Hepatocyte (in vitro differentiated cells): ENCODE results near the gene KCNK4. TPM values are rescaled to one million over a fixed set of nuclear protein-coding genes. Genes with fewer than 3 reads are reported as not detected.
A peak's percentile ranks its signal among the peaks of the same experiment; 100 is the strongest.

ENCODE experiments used
- DNase-seq: peaks from one replicate; pipeline ENCODE4 v3.0.0-alpha.2; 2016; ENCODE audit warnings: low spot score
- H2AFZ ChIP-seq: fragments of 200-600 bp; sonication (generic); 2 replicates; pipeline ENCODE4 v1.6.0; 2016; ENCODE audit warnings: antibody characterized with exemption, mild to moderate bottlenecking
- H3K27ac ChIP-seq: fragments of 200-600 bp; sonication (generic); 2 replicates; pipeline ENCODE4 v1.5.1; 2016; ENCODE audit warnings: mild to moderate bottlenecking
- H3K27me3 ChIP-seq: fragments of 200-600 bp; sonication (generic); 2 replicates; pipeline ENCODE4 v1.6.1; 2016
- H3K36me3 ChIP-seq: fragments of 200-600 bp; sonication (generic); replicated peaks from 2 replicates; pipeline ENCODE4 v1.5.1; 2016; ENCODE audit warnings: low read depth; ENCODE audit not compliant: insufficient read depth
- H3K4me1 ChIP-seq: fragments of 200-600 bp; sonication (generic); 2 replicates; pipeline ENCODE4 v1.5.1; 2016; ENCODE audit warnings: mild to moderate bottlenecking, moderate library complexity; ENCODE audit not compliant: insufficient read depth
- H3K4me2 ChIP-seq: fragments of 200-600 bp; sonication (generic); 2 replicates; pipeline ENCODE4 v1.6.0; 2016
- H3K4me3 ChIP-seq: fragments of 200-600 bp; sonication (generic); 2 replicates; pipeline ENCODE4 v1.5.1; 2016; ENCODE audit warnings: mild to moderate bottlenecking
- H3K79me2 ChIP-seq: fragments of 200-600 bp; sonication (generic); 2 replicates; pipeline ENCODE4 v1.6.0; 2017; ENCODE audit warnings: mild to moderate bottlenecking
- H3K9me2 ChIP-seq: fragments of 200-600 bp; sonication (generic); replicated peaks from 2 replicates; pipeline ENCODE4 v1.6.0; 2017; ENCODE audit warnings: mild to moderate bottlenecking; ENCODE audit not compliant: insufficient read depth
- H3K9me3 ChIP-seq: fragments of 200-600 bp; sonication (generic); 2 replicates; pipeline ENCODE4 v1.5.1; 2016; ENCODE audit warnings: low read depth, mild to moderate bottlenecking
- H4K20me1 ChIP-seq: fragments of 200-600 bp; sonication (generic); 2 replicates; pipeline ENCODE4 v1.6.0; 2016; ENCODE audit warnings: mild to moderate bottlenecking; ENCODE audit not compliant: insufficient read depth, poor library complexity, severe bottlenecking
- CTCF ChIP-seq: fragments of 200-600 bp; sonication (generic); IDR thresholded peaks from 2 replicates; pipeline ENCODE4 v1.5.1; 2016; ENCODE audit warnings: antibody characterized with exemption, mild to moderate bottlenecking; ENCODE audit not compliant: poor library complexity
- EZH2 ChIP-seq: fragments of 200-600 bp; sonication (generic); IDR thresholded peaks from 2 replicates; pipeline ENCODE4 v1.6.1; 2016; ENCODE audit warnings: antibody characterized with exemption, mild to moderate bottlenecking, borderline replicate concordance
- EZH2phosphoT487 ChIP-seq: fragments of 200-600 bp; sonication (generic); IDR thresholded peaks from one replicate; pipeline ENCODE4 v1.6.1; 2018; ENCODE audit warnings: antibody characterized with exemption, mild to moderate bottlenecking, low read depth, moderate library complexity; ENCODE audit not compliant: unreplicated experiment, severe bottlenecking
- WGBS: methylation state at CpG from one replicate; pipeline ENCODE4 v1.1.6; 2016; ENCODE audit warnings: low lambda C conversion rate; ENCODE audit errors: missing lambda C conversion rate; 5-methylcytosine and 5-hydroxymethylcytosine counted together
- polyA plus RNA-seq: library from polyadenylated mRNA; unstranded; fragments of >200 nt; fragmentation: Nextera tagmentation; extraction: Ambion mirVana; gene quantifications from 2 replicates; pipeline ENCODE4 v1.2.1, GENCODE V29; 2016
- total RNA-seq: library from RNA; depleted of rRNA; stranded (reverse); fragments of >200 nt; gene quantifications from 2 replicates; pipeline ENCODE4 v1.2.3, GENCODE V29; 2014

KCNK4 gene
- total and polyA plus RNA-seq, 2 experiments from 2014 or later, result not detected

GRCh38 chr11:64305075-64305690 is 14.1 kb downstream of the KCNK4 start, which contains the start of gene ESRRA:
TSS of gene ESRRA (plus strand) at chr11:64305524. CDS start at chr11:64307180, 1,656 bp downstream.
- Histone ChIP-seq H3K79me2 (peaks cover 38% of the 10 kb centered on the region), H3K36me3 (no peaks in the 10 kb centered on the region), H3K4me1 (peaks cover 17% of the 10 kb centered on the region), H4K20me1 (no peaks in the 10 kb centered on the region), H3K4me2 (peak within 1 kb of the TSS; percentile 90), H2AFZ (peak within 1 kb of the TSS; percentile 45), H3K27me3 (peaks cover 7% of the 10 kb centered on the region), H3K4me3 (peak within 1 kb of the TSS; percentile 62), H3K9me2 (no peaks in the 10 kb centered on the region), H3K27ac (peak within 1 kb of the TSS; percentile 95), H3K9me3 (no peaks in the 10 kb centered on the region)
- DNase-seq, result peak; percentile 100
- 2% methylated on average over 36 of the region's 81 CpGs for WGBS
- no peak for TF ChIP-seq EZH2
- TF ChIP-seq EZH2phosphoT487, result no peak
- TF ChIP-seq CTCF, result no peak

- no peaks in the 10 kb centered on the region for H3K27me3 ChIP-seq
- TF ChIP-seq CTCF (peak; percentile 54), EZH2 (no peak)
- no peaks in the 10 kb centered on the region for H4K20me1 ChIP-seq
- peak overlapping the region; percentile 90 for H3K4me2 ChIP-seq
- 1% methylated on average over 38 of the region's 71 CpGs for WGBS
- H3K4me3 ChIP-seq, result peak overlapping the region; percentile 62
- no peaks in the 10 kb centered on the region for H3K36me3 ChIP-seq
- H3K9me3 ChIP-seq, result no peaks in the 10 kb centered on the region
- H3K9me2 ChIP-seq, result no peaks in the 10 kb centered on the region
- H3K79me2 ChIP-seq, result peaks cover 43% of the 10 kb centered on the region
- H3K4me1 ChIP-seq, result peaks cover 11% of the 10 kb centered on the region
- peak; percentile 79 for DNase-seq
- peak overlapping the region; percentile 95 for H3K27ac ChIP-seq
- H2AFZ ChIP-seq, result peak overlapping the region; percentile 22
Measured at GRCh38 chr11:64305691-64306562, 14.8 kb downstream of the KCNK4 start.

- 34% methylated on average over 9 of the region's 9 CpGs for WGBS
- no peak for TF ChIP-seq EZH2phosphoT487
- TF ChIP-seq EZH2, result no peak
- no peak for TF ChIP-seq CTCF
- Histone ChIP-seq H3K4me1 (peaks cover 11% of the 10 kb centered on the region), H3K27ac (peak overlapping the region; percentile 95), H3K4me2 (peak overlapping the region; percentile 90), H3K4me3 (peak overlapping the region; percentile 62), H3K36me3 (no peaks in the 10 kb centered on the region), H4K20me1 (no peaks in the 10 kb centered on the region), H3K9me2 (no peaks in the 10 kb centered on the region), H2AFZ (peak overlapping the region; percentile 22), H3K27me3 (no peaks in the 10 kb centered on the region), H3K9me3 (no peaks in the 10 kb centered on the region), H3K79me2 (peaks cover 49% of the 10 kb centered on the region)
- DNase-seq, result no peak
Measured at GRCh38 chr11:64306563-64306875, 15.4 kb downstream of the KCNK4 start.
